GM19099 (cell line): Measurements from ENCODE around the gene CARD9.

Source experiments
- POLR2A ChIP-seq: IDR thresholded peaks from 3 replicates; pipeline ENCODE4 v1.6.1; 2011; ENCODE audit warnings: low read depth; ENCODE audit not compliant: insufficient read length; ENCODE audit errors: extremely low read depth

CARD9 gene

DNA sequence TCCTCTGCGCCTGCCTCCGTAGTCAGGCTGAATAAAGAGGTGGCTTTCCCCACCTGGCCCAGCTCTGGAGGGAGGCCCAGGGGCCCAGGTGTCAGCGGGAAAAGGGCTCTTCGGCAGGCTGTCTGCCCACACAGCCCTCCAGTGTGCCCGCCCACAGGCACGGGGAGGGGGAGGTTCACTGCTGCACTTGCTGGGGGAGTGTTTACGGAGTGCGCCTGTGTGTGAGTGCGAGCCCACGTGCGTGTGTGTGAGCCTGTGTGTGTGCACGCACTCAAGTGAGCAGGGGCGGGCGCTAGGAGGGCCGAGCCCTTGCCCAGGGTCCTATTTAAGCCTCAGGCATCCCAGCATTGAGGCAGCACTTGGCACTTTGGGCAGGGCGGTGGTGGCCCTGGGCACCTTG, 20.8 kb downstream of the CARD9 start:
- TF ChIP-seq POLR2A = no peak

DNA sequence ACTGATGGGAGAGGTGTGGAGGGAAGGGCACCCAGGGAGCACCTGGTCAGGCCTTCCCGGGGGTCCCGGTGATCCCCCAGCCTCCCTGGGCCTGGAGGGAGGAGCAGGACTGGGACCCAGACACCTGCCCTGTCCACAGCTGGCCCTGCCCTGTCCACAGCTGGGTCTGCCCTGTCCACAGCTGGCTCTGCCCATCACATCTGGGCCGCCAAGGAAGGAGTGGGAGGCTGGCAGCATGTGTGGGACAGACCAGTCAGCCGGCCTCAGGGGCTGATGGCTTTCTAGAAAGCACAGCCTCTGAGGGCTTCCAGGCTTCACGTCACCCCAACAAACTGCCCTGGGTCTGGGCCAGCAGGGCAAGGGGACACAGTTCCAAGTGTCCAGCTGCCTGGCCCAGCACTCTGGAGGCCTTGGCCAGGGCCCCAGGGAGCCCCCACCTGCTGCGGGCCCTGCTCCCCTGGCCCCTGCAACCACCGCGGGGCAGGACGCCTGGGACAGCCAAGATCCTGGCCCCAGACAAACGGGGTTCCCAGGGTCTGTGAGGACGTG, 22.1 kb downstream of the CARD9 start:
- no peak for TF ChIP-seq POLR2A

DNA sequence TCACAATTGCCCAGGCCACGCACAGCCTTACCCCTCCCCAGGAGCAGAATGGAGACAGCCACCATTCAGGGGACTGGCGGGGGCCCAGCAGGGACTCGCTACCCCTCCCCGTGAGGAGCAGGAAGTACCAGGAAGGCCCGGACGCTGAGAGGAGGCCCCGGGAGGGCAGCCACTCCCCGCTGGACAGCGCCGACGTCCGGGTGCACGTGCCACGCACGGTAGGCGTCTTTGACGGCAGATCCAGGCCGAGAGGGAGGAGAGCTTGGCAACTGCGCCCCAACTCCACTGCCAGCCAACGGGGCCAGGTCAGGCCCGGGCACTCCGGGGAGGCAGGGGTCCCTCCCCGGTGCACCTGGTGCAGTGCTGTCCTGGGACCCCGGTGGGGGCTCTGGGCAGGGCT, 23.9 kb downstream of the CARD9 start:
- TF ChIP-seq POLR2A = no peak

DNA sequence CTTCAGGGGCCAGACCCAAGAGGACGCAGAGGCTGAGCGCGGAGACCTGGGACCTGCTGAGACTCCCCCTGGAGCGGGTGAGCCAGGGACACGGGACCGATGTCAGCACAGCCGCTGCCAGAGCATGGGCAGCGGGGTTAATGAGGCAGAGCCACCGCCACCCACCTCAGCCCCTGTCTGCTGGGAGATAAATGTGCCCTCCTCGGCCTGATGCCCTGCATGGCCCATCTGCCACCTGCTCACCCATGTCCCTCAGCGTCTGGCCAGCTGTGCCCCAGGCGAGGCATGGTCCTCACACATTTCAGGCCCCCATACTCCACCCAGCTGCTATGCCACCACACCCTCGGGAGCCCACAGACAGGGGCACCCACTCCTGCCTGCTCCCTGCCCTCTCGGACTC, 24.8 kb downstream of the CARD9 start:
- no peak for TF ChIP-seq POLR2A

DNA sequence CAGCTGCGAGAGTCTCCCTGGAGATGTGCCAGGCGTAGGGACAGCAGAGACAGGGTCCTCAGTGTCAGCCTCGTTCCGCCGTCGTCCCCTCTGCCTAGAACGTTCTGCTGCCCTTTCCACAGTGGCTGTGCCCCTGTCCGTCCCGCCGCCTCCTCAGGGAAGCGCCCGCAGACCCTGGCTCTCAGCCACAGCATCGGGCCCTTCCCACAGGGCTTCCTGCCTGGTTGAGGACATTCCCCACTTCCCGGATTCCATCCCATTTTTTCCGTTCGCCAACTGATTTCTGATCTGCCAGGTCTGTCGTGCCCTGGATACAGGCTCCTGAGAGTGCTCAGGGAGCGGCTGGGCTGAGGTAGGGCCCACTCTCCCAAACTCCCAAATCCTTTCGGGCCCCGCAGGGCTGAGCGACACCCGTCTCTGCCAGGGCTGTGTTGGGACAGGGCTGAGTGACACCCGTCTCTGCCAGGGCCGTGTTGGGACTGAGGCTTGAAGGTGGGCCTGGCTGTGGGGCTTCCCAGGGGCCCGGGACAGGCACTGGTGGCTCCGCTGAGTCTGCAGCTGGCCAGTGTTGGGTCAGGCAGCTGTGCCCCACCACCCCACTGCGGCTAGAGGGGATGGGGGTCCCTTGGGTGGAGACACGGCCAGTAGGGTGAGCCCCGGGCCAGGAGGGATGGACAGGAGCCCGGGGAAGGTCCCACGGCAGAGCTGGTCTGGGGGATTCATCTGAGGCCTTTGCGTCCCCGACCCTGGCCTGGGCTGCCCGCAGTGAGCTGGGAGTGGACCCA, 25.8 kb downstream of the CARD9 start:
- no peak for TF ChIP-seq POLR2A

DNA sequence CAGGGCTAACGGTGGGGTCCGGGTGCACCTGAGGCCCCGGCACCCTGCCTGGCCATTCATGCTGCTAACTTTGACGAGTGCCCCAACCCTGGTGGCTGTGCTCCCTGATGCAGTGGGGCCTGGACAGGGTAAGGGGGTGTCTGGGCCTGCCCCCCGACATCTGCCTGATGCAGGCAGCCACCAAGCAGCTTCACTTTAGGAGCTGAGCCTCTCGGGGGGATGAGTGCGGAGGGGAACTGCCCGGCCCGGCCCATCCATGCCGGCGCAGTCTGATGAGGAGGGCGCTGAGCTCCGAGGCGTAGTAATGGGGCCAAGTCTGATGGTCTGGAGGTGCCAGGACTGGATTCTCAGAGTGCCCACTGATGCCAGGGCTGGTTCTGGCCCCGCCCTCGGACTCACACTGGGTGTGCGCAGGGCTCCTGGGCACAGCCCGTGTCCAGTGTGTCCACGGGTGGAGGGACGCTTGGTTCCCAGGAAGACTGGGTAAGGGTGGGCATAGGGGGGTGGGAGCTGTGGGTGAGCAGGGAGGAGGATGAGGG, 26.5 kb downstream of the CARD9 start:
- no peak for TF ChIP-seq POLR2A

DNA sequence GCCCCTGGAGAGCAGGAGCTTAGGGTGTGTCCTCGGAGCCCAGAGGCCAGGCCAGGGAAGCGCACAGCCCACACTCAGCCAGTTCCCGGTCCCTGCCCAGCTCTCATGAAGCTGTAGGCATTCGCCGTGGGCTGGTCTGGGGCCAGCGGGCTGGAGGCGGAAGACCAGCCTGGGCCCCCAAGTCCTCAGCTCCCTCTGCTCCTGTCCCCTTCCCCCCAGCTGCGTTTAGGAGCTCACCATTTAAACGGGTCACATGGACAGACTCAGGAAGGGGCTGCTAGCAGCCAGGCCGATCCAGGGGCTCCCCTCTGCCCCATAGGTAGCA, 27.4 kb downstream of the CARD9 start:
- no peak for TF ChIP-seq POLR2A

DNA sequence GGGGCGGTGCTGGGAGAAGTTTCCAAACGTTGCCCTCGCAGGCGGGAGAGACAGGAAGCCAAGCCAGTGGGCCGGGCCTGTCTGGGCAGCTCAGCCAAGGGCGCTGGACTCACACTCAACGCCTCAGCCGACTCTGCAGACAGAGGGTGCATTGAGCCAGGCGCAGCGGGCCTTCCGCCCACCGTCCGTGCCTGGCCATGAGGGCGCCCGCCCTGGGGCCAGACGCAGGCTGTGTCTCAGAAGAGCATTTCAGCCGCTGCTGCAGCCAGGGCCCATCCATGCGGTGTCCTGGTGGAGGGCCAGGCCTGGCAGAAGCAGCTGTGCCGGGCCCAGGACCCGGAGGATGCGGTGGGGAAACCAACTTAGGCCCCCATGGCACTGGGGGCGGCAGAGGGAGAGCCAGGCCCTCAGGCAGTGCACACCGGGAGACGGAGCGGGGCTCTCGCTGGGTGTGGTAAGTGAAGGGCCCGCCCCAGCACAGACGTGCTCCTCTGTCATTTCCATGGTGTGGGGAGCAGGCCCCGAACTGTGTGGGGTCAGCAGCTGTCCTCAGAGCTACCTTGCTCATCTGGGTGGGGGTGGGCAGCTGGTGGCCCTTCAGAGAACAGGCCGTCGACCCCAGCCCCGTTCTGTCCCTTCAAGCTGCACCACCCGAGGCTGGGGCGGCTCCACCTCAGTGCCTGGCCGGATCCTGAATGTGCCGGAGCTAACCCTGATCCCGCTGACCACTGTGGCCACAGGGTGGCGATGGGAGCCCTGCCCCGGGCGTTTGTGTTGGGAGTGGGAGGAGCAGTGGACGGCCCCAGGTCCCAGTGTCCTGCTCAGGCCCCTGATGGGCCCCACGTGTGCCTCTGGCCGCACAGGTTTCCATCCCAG, 27.9 kb downstream of the CARD9 start:
- TF ChIP-seq POLR2A = no peak

DNA sequence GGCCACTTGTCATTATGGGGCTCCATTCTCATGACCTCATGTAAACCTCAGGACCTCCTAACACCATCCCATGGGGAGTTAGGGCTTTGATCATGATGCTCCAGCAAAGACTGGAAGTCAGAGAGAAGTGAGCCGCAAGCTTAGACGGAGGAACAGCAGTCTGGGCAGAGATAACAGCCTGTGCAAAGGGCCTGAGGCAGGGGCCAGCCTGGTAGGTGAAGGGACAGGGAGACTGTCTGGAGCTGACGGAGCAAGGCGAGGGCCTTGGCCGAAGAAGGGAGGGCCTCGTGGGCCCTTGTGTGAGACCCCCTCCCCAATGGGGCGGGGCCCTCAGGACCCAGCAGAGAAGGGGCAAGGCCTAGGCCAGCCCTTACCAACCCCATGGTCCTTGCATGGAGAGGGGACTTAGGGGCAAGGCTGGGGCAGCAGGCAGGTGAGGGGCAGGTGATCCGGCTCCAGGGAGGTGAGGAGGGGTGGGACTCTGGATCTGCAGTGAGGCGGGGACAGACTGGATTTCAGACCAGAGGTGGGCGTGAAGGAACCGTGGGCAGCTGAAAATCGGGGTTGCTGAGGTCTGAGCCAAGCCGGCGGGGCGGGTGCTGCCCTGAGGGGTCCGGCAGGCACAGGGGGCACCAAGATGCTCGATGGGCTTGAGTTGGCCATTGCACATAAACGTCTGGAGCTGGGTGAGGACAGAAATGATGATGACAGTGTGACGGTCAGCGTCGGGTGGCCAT, 28.8 kb downstream of the CARD9 start:
- TF ChIP-seq POLR2A = no peak

DNA sequence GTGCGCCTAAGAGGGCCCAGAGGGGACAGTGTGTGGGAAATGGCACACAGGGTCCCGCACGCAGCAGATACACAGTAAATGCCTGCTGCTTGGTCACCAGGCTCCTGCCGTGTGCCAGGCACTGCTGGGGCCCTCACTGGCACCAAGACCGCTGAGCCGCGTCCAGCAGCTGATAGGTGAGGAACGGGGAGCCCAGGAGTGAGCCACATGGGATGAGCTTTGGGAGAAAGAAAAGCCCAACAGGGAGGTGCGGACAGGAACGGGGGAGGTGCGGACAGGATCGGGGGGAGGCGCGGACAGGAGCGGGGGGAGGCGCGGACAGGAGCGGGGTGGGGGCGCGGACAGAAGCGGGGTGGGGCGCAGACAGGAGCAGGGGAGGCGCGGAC, 29.6 kb downstream of the CARD9 start:
- no peak for TF ChIP-seq POLR2A

DNA sequence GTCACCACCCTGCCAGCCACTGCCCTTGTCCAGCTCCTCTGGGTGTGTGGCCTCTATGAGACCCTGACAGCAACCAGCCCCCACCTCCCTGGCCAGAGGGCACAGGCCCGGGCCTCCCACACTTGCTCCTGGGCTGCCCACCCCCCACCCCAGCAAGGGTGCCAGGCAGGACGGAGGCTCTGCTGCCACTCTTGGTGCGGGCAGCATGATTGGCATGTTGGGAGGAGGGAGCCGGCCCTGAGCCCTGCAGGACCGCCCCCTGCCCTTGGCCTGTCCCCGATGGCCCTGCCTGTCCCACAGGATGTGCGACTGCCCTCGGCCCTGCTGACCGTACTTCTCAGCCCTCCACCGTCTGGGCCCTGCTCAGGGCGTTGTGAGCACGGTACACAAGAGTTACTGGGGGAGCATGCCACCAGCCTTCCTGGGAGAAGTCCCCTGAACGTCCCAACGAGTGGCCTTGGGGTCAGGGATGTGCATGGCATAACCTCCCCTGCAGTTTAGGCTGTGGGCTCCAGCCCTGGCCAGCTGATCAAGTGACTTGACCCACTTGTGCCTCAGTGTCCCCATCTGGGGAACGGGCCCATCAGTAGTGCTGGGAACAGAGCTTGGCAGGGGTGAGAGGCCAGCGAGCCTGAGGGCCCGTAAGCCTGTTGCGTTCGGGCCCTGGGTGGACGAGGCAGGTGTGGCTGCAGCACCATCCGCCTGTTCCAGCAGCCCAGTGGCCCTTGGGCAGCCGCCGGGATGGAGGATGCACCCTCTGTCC, 30.2 kb downstream of the CARD9 start:
- no peak for TF ChIP-seq POLR2A

DNA sequence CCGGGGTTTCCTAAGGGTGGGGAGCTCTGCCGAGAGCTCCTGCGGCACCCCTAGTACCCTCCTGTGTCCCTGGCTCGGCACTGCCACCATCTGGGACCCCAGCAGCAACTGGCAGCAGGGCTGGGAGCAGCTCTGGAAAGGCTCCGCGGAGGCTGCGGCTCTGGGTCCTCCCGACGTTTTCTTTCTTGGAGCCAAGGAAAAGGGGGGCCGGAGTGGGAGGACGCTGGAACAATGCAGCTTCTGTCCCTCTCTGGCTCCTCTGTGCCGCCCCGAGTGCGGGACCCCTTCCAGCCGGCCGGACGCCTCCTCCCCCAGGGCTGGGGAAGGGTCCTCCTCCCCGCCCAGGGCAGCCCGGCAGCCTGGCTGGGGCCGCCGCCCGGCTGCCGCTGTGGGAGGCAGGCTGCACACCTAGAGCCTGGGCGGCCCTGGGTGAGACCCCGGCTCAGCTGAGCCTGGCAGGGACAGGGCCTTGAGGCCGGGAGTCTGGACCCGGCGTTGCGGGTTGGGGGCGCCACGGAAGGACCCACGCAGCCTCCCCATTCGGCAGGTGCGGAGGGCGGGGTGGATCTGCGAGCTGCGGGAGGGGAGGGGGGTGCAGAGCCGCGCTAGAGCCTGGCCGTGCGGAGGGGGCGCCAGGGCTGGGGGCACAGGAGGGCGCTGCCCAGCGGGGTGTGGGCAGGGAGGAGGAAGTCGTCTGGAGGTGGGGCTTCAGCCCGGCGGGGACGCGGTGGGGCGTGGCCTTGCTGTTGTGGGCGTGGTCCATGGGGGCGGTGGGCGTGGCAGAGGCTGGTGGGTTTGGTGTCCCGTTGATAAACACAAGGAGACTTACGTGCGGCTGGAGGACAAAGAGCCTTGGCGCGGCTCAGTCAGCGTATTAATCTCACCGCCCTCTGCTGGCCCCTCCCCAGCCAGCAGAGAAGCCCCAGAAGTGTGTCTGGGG, 31.0 kb downstream of the CARD9 start:
- TF ChIP-seq POLR2A = no peak

DNA sequence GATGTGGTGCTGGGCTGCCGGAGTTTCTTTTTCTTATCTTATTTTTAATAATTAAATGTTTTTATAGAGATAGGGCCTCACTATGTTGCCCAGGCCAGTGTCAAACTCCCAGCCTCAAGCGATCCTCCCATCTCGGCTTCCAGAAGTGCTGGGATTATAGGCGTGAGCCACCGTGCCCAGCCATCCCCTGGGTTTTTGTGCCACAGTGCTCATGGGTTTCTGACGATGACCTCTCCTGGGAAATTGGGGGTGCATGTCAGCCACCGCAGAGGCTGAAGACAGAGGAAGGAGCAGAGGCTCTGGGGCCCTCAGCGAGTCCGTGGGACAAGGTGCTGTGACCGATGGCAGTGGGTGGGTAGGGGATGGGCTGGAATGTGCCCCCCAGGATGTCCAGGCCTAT, 31.7 kb downstream of the CARD9 start:
- TF ChIP-seq POLR2A = no peak
